GM20431 (cell line): ENCODE results near the gene PRTFDC1.
"Not testable (repeated sequence)": the region's sequence is repeated elsewhere in the genome, so short reads cannot be mapped to it uniquely, and the experiment has no call there.

Experiments
- in situ Hi-C: fragments of 300-500 bp; cut with MseI, MboI; formaldehyde crosslinking; loops from one replicate; pipeline ENCODE4 v1.15.0; 2020; ENCODE audit warnings: low sequenced_read_pairs; ENCODE audit not compliant: unreplicated experiment

The PRTFDC1 gene

GRCh38 chr10:24938525-24938924 lies 13.9 kb downstream of the PRTFDC1 start:
- in situ Hi-C loops = no loop called here

- in situ Hi-C loops = no loop called here
Observed at GRCh38 chr10:24938076-24938475, 14.3 kb downstream of the PRTFDC1 start.

- in situ Hi-C loops = no loop called here
Observed at GRCh38 chr10:24935504-24936292, 16.7 kb downstream of the PRTFDC1 start.

- in situ Hi-C loops = no loop called here
Observed at GRCh38 chr10:24931236-24931635, 21.2 kb downstream of the PRTFDC1 start.

- in situ Hi-C loops = no loop called here
Observed at GRCh38 chr10:24930427-24930826, 22.0 kb downstream of the PRTFDC1 start.

- in situ Hi-C loops = no loop called here
Observed at GRCh38 chr10:24929904-24930303, 22.5 kb downstream of the PRTFDC1 start.

GRCh38 chr10:24929056-24929544 lies 23.3 kb downstream of the PRTFDC1 start:
- in situ Hi-C loops = no loop called here

- in situ Hi-C loops = no loop called here
Observed at GRCh38 chr10:24928163-24928562, 24.2 kb downstream of the PRTFDC1 start.

- in situ Hi-C loops = no loop called here
Observed at GRCh38 chr10:24926557-24926956, 25.8 kb downstream of the PRTFDC1 start.

GRCh38 chr10:24925799-24926198 lies 26.6 kb downstream of the PRTFDC1 start:
- in situ Hi-C loops = no loop called here

GRCh38 chr10:24924483-24924882 lies 27.9 kb downstream of the PRTFDC1 start:
- in situ Hi-C loops = not testable (repeated sequence)

GRCh38 chr10:24922222-24922868 lies 30.1 kb downstream of the PRTFDC1 start:
- in situ Hi-C loops = not testable (repeated sequence)

- in situ Hi-C loops = no loop called here
Observed at GRCh38 chr10:24920907-24921881, 31.2 kb downstream of the PRTFDC1 start.

- in situ Hi-C loops = not testable (repeated sequence)
Observed at GRCh38 chr10:24920192-24920591, 32.2 kb downstream of the PRTFDC1 start.

GRCh38 chr10:24919629-24920028 lies 32.8 kb downstream of the PRTFDC1 start:
- in situ Hi-C loops = not testable (repeated sequence)

GRCh38 chr10:24917979-24918378 lies 34.4 kb downstream of the PRTFDC1 start:
- in situ Hi-C loops = no loop called here

- in situ Hi-C loops = no loop called here
Observed at GRCh38 chr10:24917493-24917892, 34.9 kb downstream of the PRTFDC1 start.

GRCh38 chr10:24916365-24916764 lies 36.0 kb downstream of the PRTFDC1 start:
- in situ Hi-C loops = no loop called here

- in situ Hi-C loops = no loop called here
Observed at GRCh38 chr10:24915304-24915703, 37.1 kb downstream of the PRTFDC1 start.

- in situ Hi-C loops = no loop called here
Observed at GRCh38 chr10:24914148-24914547, 38.3 kb downstream of the PRTFDC1 start.
